DND-41 (cell line): ENCODE results near the gene ENOPH1.

Experiments
- ATAC-seq: fragments of 200-7000 bp; cut with Tn5 transposase; 3 replicates; pipeline ENCODE4 v1.9.1; 2021; ENCODE audit warnings: low read depth; ENCODE audit not compliant: insufficient read depth
- DNase-seq: peaks from one replicate; pipeline ENCODE4 v3.0.0-alpha.2; 2020
- H2AFZ ChIP-seq: 2 replicates; pipeline ENCODE4 v1.6.0; 2012; ENCODE audit warnings: low read depth, low read length
- H3K27ac ChIP-seq: 2 replicates; pipeline ENCODE4 v1.5.1; 2012; ENCODE audit warnings: low read length, inconsistent platforms
- H3K27me3 ChIP-seq: fragments of 200-600 bp; sonication (generic); 2 replicates; pipeline ENCODE4 v1.6.0; 2012; ENCODE audit warnings: low read length, mild to moderate bottlenecking, inconsistent platforms; ENCODE audit not compliant: insufficient read depth, poor library complexity
- H3K36me3 ChIP-seq: 2 replicates; pipeline ENCODE4 v1.5.1; 2012; ENCODE audit warnings: low read length, inconsistent platforms; ENCODE audit not compliant: insufficient read depth
- H3K4me1 ChIP-seq: 2 replicates; pipeline ENCODE4 v1.5.1; 2012; ENCODE audit warnings: mild to moderate bottlenecking, low read length; ENCODE audit not compliant: insufficient read depth
- H3K4me2 ChIP-seq: 2 replicates; pipeline ENCODE4 v1.6.0; 2012; ENCODE audit warnings: mild to moderate bottlenecking, moderate library complexity, low read length, inconsistent platforms; ENCODE audit not compliant: insufficient read depth
- H3K4me3 ChIP-seq, 2 experiments: fragments of 200-600 bp in 1 of 2; shearing (Covaris generic) in 1 of 2; 2 replicates each; pipeline ENCODE4 v1.5.1; 2012 to 2016; ENCODE audit warnings: inconsistent platforms in 2 of 2, low read length in 2 of 2, mild to moderate bottlenecking in 2 of 2, low read depth in 1 of 2, moderate library complexity in 1 of 2
- H3K79me2 ChIP-seq: 2 replicates; pipeline ENCODE4 v1.6.0; 2012; ENCODE audit warnings: low read length, inconsistent platforms; ENCODE audit not compliant: insufficient read depth
- H3K9ac ChIP-seq: 2 replicates; pipeline ENCODE4 v1.6.0; 2012; ENCODE audit warnings: low read depth, mild to moderate bottlenecking, inconsistent platforms, low read length, moderate library complexity
- H3K9me3 ChIP-seq: 2 replicates; pipeline ENCODE4 v1.5.1; 2012; ENCODE audit warnings: low read length, moderate library complexity, mild to moderate bottlenecking, inconsistent platforms; ENCODE audit not compliant: insufficient read depth, severe bottlenecking
- H4K20me1 ChIP-seq: 2 replicates; pipeline ENCODE4 v1.6.0; 2012; ENCODE audit warnings: low read length; ENCODE audit not compliant: insufficient read depth
- CTCF ChIP-seq: IDR thresholded peaks from 2 replicates; pipeline ENCODE4 v1.5.1; 2012; ENCODE audit warnings: borderline replicate concordance, low read length, moderate library complexity, mild to moderate bottlenecking; ENCODE audit not compliant: poor library complexity, severe bottlenecking; ENCODE audit errors: extremely low read depth
- EZH2 ChIP-seq: IDR thresholded peaks from 3 replicates; pipeline ENCODE4 v1.6.1; 2012; ENCODE audit warnings: borderline replicate concordance, low read depth, mild to moderate bottlenecking, moderate library complexity, low read length, inconsistent platforms; ENCODE audit not compliant: severe bottlenecking

ENOPH1 gene

GRCh38 chr4:82437285-82438005, 7.1 kb downstream of the ENOPH1 start:
- Histone ChIP-seq H2AFZ (no peak overlapping the region), H3K79me2 (peaks cover 100% of the 10 kb centered on the region), H3K4me2 (0 out of 2 replicates have a peak overlapping the region, but pooled peaks have one; percentile 6), H3K4me1 (peaks cover 17% of the 10 kb centered on the region), H3K4me3 (no peak overlapping the region), H3K9me3 (no peaks in the 10 kb centered on the region), H3K27me3 (no peaks in the 10 kb centered on the region), H3K27ac (no peak overlapping the region), H3K36me3 (peaks cover 61% of the 10 kb centered on the region), H4K20me1 (peaks cover 81% of the 10 kb centered on the region), H3K9ac (no peak overlapping the region)
- DNase-seq (no peak), ATAC-seq (no peak)
- TF ChIP-seq EZH2 = no peak
- TF ChIP-seq CTCF = no peak

GRCh38 chr4:82439088-82439487, 8.7 kb downstream of the ENOPH1 start:
- ATAC-seq = no peak
- Histone ChIP-seq H3K9me3 (no peaks in the 10 kb centered on the region), H3K4me2 (no peak overlapping the region), H2AFZ (no peak overlapping the region), H3K4me1 (peaks cover 2% of the 10 kb centered on the region; the same call in 1 of the 2 replicates), H3K27ac (no peak overlapping the region), H3K27me3 (no peaks in the 10 kb centered on the region), H3K9ac (no peak overlapping the region), H3K36me3 (peaks cover 49% of the 10 kb centered on the region), H4K20me1 (peaks cover 77% of the 10 kb centered on the region), H3K79me2 (peaks cover 100% of the 10 kb centered on the region), H3K4me3 (no peak overlapping the region)
- DNase-seq = no peak
- TF ChIP-seq EZH2 = no peak
- TF ChIP-seq CTCF = no peak

GRCh38 chr4:82447886-82448285, 17.5 kb downstream of the ENOPH1 start:
- H3K9ac ChIP-seq = no peak overlapping the region
- peaks cover 28% of the 10 kb centered on the region; the same call in 1 of the 2 replicates for H4K20me1 ChIP-seq
- no peak overlapping the region for H2AFZ ChIP-seq
- no peaks in the 10 kb centered on the region for H3K4me1 ChIP-seq
- H3K79me2 ChIP-seq = peaks cover 85% of the 10 kb centered on the region
- no peaks in the 10 kb centered on the region for H3K9me3 ChIP-seq
- DNase-seq = no peak
- ATAC-seq = no peak
- H3K27ac ChIP-seq = no peak overlapping the region
- H3K27me3 ChIP-seq = no peaks in the 10 kb centered on the region
- no peak overlapping the region for H3K4me2 ChIP-seq
- H3K4me3 ChIP-seq = no peak overlapping the region
- H3K36me3 ChIP-seq = peaks cover 54% of the 10 kb centered on the region
- no peak for TF ChIP-seq EZH2
- no peak for TF ChIP-seq CTCF
